GM12891 (cell line): ENCODE measurements around the gene LDLRAD3.

Source experiments
- DNase-seq: peaks from one replicate; pipeline ENCODE4 v3.0.0; 2011; ENCODE audit warnings: low spot score; ENCODE audit not compliant: insufficient read length
- FAIRE-seq: peaks from 2 replicates; lab custom pipeline; 2011; peaks lifted over from hg19 to GRCh38; lab: Jason Lieb, UNC
- PAX5 ChIP-seq: IDR thresholded peaks from 2 replicates; pipeline ENCODE4 v1.6.1; 2011; ENCODE audit warnings: low read length, moderate library complexity, mild to moderate bottlenecking; ENCODE audit not compliant: insufficient read depth, severe bottlenecking
- POLR2A ChIP-seq: IDR thresholded peaks from 2 replicates; pipeline ENCODE4 v1.6.1; 2011; ENCODE audit warnings: low read depth, low read length, control low read depth
- POLR2AphosphoS5 ChIP-seq: IDR thresholded peaks from 2 replicates; pipeline ENCODE4 v1.6.1; 2011; ENCODE audit warnings: low read depth, low read length, control low read depth
- POU2F2 ChIP-seq: IDR thresholded peaks from 2 replicates; pipeline ENCODE4 v1.6.1; 2011; ENCODE audit warnings: low read depth, mild to moderate bottlenecking, control low read depth, low read length, moderate library complexity
- SPI1 ChIP-seq: IDR thresholded peaks from 2 replicates; pipeline ENCODE4 v1.6.1; 2011; ENCODE audit warnings: low read depth, low read length, control low read depth
- TAF1 ChIP-seq: IDR thresholded peaks from 2 replicates; pipeline ENCODE4 v1.6.1; 2011; ENCODE audit warnings: low read depth, low read length, control low read depth

LDLRAD3 gene

GRCh38 chr11:35971841-35972422 lies 28.1 kb downstream of the LDLRAD3 start:
- FAIRE-seq, result no peak
- no peak for DNase-seq
- TF ChIP-seq POLR2AphosphoS5 (no peak), SPI1 (no peak), POLR2A (no peak), POU2F2 (no peak), TAF1 (no peak), PAX5 (no peak)

DNA sequence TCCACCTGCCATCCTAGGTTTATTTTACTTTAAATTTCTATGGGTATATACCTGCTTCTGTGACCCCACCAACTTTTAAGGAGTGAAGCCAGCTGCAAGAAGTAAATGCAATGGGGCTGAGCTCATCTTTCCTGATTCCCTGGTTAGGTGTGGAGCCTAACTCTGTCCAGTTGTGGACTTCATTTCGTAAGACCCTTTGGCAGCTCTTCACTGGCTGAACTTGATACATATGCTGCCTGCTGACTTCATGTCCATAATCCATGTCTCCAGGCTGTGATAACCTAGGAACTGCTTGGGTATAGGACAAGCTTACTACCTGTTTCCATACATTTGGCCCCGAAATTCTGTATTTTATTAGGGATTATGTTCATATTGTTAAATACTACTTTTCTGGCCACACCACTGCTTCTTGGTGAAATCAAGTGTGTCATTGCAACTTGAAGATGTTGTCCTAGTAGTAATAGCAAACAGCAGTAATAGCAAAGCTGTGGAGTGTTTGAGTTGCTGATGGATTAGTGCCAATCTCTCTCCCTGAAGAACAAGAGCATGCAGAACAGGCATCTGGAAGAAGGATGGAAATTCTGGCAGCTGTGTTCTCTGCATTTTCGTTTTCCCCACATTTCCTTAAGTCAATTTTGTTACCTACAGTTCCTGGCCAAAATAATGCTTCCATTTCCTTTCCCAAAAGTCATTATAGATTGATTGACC lies 31.2 kb downstream of the LDLRAD3 start:
- FAIRE-seq (no peak), DNase-seq (no peak)
- TF ChIP-seq POLR2AphosphoS5 (no peak), SPI1 (no peak), PAX5 (no peak), POU2F2 (no peak), TAF1 (no peak), POLR2A (no peak)

GRCh38 chr11:35976434-35976833 lies 32.6 kb downstream of the LDLRAD3 start:
- DNase-seq (no peak), FAIRE-seq (no peak)
- TF ChIP-seq POU2F2 (no peak), POLR2A (no peak), TAF1 (no peak), PAX5 (no peak), POLR2AphosphoS5 (no peak), SPI1 (no peak)

DNA sequence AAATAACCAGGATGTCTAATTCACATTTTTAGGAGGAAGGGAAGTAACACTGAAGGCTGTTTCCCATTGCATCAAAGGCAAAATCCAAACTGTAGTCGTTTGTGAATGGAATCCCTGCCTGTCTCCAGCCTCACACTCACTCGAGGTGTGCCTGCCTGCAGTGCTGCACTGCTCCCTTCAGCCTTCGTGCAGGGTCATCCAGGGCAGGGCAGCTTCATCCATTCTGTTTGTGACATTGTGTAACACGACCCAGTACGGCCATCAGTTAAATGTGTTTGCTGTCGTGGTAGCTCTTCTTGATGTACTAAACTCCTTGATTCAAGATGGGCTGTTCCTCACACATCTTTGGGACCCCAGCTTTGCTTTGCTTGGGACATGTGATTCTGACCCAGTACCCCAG lies 34.3 kb downstream of the LDLRAD3 start:
- FAIRE-seq, result no peak
- DNase-seq, result no peak
- TF ChIP-seq POLR2A, result no peak
- TF ChIP-seq TAF1, result no peak
- no peak for TF ChIP-seq POU2F2
- no peak for TF ChIP-seq SPI1
- TF ChIP-seq POLR2AphosphoS5, result no peak
- TF ChIP-seq PAX5, result no peak

- TF ChIP-seq POLR2AphosphoS5 (no peak), SPI1 (no peak), PAX5 (no peak), POLR2A (no peak), POU2F2 (no peak), TAF1 (no peak)
- FAIRE-seq, result no peak
- DNase-seq, result no peak
Measured at GRCh38 chr11:35978891-35979290, 35.0 kb downstream of the LDLRAD3 start.

GRCh38 chr11:35980686-35981390 lies 37.0 kb downstream of the LDLRAD3 start:
- DNase-seq (no peak), FAIRE-seq (no peak)
- no peak for TF ChIP-seq POLR2AphosphoS5
- TF ChIP-seq SPI1, result no peak
- TF ChIP-seq PAX5, result no peak
- TF ChIP-seq POU2F2, result no peak

DNA sequence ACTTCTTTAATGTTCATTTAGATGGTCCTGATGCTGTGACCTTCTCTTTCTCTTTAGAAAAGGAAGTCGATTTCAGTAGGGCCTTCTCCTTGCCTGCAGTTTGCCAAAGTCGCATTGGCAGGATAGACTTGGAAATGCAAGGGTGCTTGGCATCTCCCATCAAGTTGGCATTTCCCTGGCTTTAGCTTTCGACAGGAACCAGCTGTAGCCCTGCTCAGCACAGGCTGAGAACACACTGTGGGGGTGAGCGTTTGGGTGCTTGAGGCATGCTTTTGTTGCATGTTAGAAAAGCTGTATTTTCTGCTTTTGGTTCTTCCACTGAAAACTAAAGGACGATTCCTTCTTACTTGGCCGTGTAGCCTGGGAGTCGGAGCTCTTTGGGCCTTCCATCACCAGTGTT lies 37.7 kb downstream of the LDLRAD3 start:
- DNase-seq (no peak), FAIRE-seq (no peak)
- TF ChIP-seq POLR2A, result no peak
- TF ChIP-seq SPI1, result no peak
- no peak for TF ChIP-seq POU2F2
- no peak for TF ChIP-seq POLR2AphosphoS5
- TF ChIP-seq TAF1, result no peak
- TF ChIP-seq PAX5, result no peak

DNA sequence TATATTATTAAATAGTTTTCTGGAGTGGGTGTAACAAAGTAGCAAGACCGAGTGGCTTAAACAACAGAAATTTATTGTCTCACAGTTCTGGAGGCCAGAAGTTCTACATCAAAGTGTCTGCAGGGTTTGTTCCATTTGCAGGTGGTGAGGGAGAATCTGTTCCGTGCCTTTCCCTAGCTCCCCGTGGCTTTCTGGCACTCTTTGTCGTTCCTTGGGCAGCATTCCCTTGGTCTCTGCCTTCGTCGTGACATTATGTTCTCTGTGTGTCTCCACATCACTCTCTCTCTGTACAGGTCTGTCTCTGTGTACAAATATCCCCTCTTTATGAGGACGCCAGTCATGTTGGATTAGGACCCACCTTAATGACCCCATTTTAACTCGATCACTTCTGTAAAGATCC lies 38.2 kb downstream of the LDLRAD3 start:
- FAIRE-seq (no peak), DNase-seq (no peak)
- TF ChIP-seq TAF1 (no peak), POU2F2 (no peak), SPI1 (no peak), POLR2AphosphoS5 (no peak), POLR2A (no peak), PAX5 (no peak)

DNA sequence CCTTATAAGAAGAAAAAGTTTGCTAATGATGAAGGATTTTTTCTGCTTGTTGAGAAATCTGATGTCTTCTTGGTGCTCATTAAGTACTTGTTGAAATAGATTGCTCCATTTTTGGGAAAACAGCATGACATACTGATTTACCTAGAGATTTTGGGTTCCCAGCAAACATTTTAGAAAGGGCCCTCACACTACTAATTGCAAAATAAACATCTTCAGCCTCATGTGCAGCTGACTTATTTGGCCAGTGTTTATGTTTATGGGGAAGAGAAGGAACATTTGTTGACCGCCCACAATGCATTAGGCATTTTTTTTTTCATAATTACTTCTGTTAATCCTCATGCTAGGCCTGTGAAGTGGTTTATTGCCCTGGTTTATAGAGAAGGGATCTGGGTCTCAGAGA lies 40.1 kb downstream of the LDLRAD3 start:
- no peak for DNase-seq
- no peak for TF ChIP-seq TAF1
- no peak for TF ChIP-seq SPI1
- TF ChIP-seq POU2F2, result no peak
- TF ChIP-seq PAX5, result no peak
- TF ChIP-seq POLR2A, result no peak
- no peak for TF ChIP-seq POLR2AphosphoS5
- no peak for FAIRE-seq
